ENCODE measurements around the gene FAT1. TPM values are rescaled to one million over a fixed set of nuclear protein-coding genes. Genes with fewer than 3 reads are reported as not detected.
"Not testable (repeated sequence)": the region's sequence is repeated elsewhere in the genome, so short reads cannot be mapped to it uniquely, and the experiment has no call there.

Gene FAT1
- total RNA-seq (2014; rRNA removed; shearing (Covaris generic)), result 132 and 140 TPM in 2 replicates
- 31.8 and 44.7 TPM in 2 replicates for polyA plus RNA-seq (2015; cell fraction: cytosol; rRNA removed)
- 364 and 377 TPM in 2 replicates for polyA plus RNA-seq (2015; cell fraction: nucleus; rRNA removed)

- DNase-seq (ENCODE audit: low read depth), result peak; percentile 64
These were observed at the start of gene FAT1 for GRCh38 chr4:186723292-186724057. TSS of gene FAT1 (minus strand) at chr4:186723856. CDS start at chr4:186709827, 14,029 bp downstream.

- no peak for DNase-seq (ENCODE audit: low read depth)
These were observed 49.4 kb upstream of the FAT1 start for GRCh38 chr4:186772936-186773487.

- DNase-seq (ENCODE audit: low read depth), result no peak
These were observed 48.0 kb upstream of the FAT1 start for GRCh38 chr4:186771624-186772023.

- DNase-seq (ENCODE audit: low read depth), result peak; percentile 48
These were observed 47.0 kb upstream of the FAT1 start for GRCh38 chr4:186770481-186771175.

GRCh38 chr4:186767794-186768193 is 44.1 kb upstream of the FAT1 start:
- no peak for DNase-seq (ENCODE audit: low read depth)

- no peak for DNase-seq (ENCODE audit: low read depth)
These were observed 42.3 kb upstream of the FAT1 start for GRCh38 chr4:186765673-186766546.

GRCh38 chr4:186765138-186765537 is 41.5 kb upstream of the FAT1 start:
- peak; percentile 27 for DNase-seq (ENCODE audit: low read depth)

- no peak for DNase-seq (ENCODE audit: low read depth)
These were observed 40.8 kb upstream of the FAT1 start for GRCh38 chr4:186764457-186764856.

- no peak for DNase-seq (ENCODE audit: low read depth)
These were observed 39.2 kb upstream of the FAT1 start for GRCh38 chr4:186762865-186763264.

- DNase-seq (ENCODE audit: low read depth), result no peak
These were observed 38.7 kb upstream of the FAT1 start for GRCh38 chr4:186762361-186762760.

- not testable (repeated sequence) for DNase-seq (ENCODE audit: low read depth)
These were observed 38.3 kb upstream of the FAT1 start for GRCh38 chr4:186761956-186762355.

- no peak for DNase-seq (ENCODE audit: low read depth)
These were observed 37.7 kb upstream of the FAT1 start for GRCh38 chr4:186761393-186761792.

GRCh38 chr4:186760576-186760975 is 36.9 kb upstream of the FAT1 start:
- DNase-seq (ENCODE audit: low read depth), result peak; percentile 34

- no peak for DNase-seq (ENCODE audit: low read depth)
These were observed 36.3 kb upstream of the FAT1 start for GRCh38 chr4:186759990-186760389.

GRCh38 chr4:186758929-186759682 is 35.5 kb upstream of the FAT1 start:
- no peak for DNase-seq (ENCODE audit: low read depth)

GRCh38 chr4:186757696-186758355 is 34.2 kb upstream of the FAT1 start:
- DNase-seq (ENCODE audit: low read depth), result no peak

GRCh38 chr4:186756550-186756949 is 32.9 kb upstream of the FAT1 start:
- DNase-seq (ENCODE audit: low read depth), result not testable (repeated sequence)

- DNase-seq (ENCODE audit: low read depth), result no peak
These were observed 32.2 kb upstream of the FAT1 start for GRCh38 chr4:186755550-186756519.

GRCh38 chr4:186754976-186755375 is 31.3 kb upstream of the FAT1 start:
- DNase-seq (ENCODE audit: low read depth), result no peak
